GM18909 (cell line): ENCODE measurements around the gene DPH6.

Experiments
- ATAC-seq: cut with Tn5 transposase; IDR thresholded peaks from one replicate; pipeline ENCODE4 v1.9.1; 2021; ENCODE audit warnings: mild to moderate bottlenecking; ENCODE audit not compliant: unreplicated experiment, poor library complexity

Gene DPH6

GRCh38 chr15:35545316-35545823 is 595 bp downstream of the DPH6 start:
- ATAC-seq: peak; percentile 23

GRCh38 chr15:35540885-35541284 is 5.1 kb downstream of the DPH6 start:
- no peak for ATAC-seq

DNA sequence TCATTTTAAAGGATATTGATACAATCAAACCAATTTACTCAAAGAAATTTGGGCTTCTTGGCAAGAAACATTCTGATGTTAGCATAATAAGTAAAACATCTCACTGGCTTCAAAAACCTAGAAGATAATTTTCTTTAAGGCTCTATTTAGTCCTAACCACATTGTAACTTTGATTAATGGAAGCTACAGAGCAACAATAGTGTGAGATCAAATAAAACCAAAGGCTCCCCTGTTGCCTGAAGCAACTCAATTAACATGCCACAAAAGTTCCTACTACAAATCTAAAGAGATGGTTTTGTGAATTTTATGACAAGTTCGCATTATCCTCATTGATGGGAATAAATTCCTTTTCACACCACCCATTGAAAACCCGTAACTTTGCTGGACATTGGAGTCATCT is 5.9 kb downstream of the DPH6 start:
- no peak for ATAC-seq

- no peak for ATAC-seq
Observed at GRCh38 chr15:35535365-35535916, 10.5 kb downstream of the DPH6 start.

DNA sequence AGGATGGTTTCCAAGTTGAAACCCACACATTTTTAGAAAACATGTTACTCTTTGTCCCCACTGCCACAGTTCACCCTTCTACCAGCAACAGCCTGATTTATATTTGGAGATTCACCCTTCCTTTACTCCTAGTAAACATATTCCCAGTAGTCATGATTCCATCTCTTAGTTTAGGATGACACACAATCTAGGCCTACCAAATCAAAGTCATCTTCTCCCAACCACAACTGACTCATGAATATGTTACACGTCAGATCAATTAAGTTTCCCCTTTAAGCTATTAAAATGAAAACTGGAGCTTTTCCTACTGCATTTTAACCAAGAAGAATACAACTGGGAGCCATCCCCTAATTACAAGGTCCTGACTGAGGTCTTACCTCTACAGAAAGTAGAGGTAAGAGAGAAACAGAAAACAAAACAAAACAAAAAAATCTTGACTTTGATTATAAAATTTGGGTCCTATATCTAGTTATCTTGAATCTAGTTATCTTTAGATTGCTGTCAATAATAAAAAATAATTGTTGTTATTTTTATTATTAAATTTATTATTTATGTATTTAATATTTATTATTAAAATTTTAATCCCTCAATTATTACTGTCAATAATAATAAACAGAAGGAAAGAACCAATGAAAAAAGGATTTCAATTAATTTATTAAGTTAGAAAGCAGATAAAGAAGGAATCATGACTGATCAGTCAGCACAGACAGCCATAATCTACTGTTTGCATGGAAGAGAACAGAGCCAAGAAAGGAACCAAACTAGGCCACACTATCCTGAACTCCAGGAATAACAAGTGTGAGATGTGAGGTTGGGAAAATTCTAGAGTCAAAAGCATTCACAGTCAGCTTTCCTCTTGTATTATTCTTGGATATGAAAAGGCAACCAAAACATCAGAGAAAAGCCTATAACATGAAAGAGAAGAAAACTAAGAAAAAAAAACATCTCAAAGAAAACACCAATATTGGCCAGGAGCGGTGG is 12.5 kb downstream of the DPH6 start:
- ATAC-seq: no peak

DNA sequence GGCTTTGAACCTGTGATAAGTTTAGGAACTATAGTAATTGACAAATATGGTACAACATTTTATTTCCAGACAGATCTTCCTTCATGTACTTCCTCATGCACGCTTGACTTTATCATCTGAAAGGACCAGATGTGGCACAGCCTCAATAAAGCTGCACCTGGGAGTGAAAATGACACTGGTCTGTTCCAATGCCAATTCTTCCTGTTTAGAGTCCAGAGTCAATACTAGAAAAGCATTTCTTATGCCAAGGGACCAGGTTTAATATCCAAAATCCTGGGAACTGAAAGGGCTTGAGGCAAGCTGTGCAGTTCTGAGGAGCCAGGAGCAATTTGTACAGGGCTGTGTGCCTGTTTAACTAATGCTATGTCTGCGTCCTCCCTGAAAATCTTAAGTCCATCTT is 15.3 kb downstream of the DPH6 start:
- no peak for ATAC-seq

DNA sequence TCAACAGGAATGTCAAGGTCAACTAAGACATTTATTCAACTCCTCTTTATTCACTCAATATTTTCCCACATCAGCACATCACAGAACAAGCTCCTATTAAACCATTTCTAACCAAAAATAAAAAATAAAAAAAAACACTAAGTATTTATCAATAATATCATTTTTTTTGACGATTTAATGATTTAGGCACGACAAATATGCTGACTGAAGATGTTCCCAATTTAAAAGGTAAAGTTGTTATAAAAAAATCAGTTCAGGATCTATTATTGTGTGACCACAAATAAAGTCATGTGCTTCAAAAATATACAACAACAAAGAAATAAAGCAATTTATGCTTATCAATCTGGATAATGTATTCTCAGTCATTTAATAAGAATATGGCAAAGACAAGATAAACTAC is 16.2 kb downstream of the DPH6 start:
- no peak for ATAC-seq

DNA sequence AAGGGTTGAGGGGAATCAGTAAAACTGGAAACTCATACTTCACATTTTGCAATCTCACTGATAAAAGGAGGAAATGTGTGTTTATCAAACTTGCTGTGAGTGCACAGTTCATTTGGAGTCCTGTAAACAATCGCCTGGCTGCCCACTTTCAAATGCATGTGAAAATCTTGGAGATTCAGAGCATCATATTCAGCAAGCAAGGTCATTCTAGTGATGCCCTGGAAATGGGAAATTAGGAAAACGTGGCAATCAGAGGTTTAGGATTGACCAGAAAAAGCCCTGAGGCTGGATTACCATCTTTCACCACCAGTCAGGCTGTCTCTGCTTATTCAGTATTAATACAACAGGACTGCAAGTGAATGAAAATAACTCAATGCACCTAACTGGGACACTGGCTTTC is 23.9 kb downstream of the DPH6 start:
- ATAC-seq: no peak

- ATAC-seq: peak; percentile 64
Observed at GRCh38 chr15:35519541-35520149, 26.3 kb downstream of the DPH6 start.

GRCh38 chr15:35519052-35519451 is 26.9 kb downstream of the DPH6 start:
- no peak for ATAC-seq

DNA sequence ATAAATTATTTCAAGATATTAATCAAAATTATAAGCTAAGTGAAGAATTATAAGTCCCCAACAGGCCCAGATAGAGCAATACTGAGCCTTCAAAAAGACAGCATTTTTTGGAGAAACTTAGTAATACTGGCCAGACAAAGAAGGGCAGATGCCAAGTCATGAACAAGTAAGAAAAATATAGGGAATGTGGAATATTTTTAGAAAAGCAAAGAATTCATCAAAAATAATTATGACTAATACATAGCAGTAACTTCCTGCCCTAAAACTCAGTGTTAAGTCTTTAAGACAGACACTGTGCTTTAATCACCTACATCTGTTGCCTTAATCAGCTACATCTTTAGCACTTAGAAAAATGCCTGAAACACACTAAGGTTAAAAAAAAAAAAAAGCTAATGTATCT is 31.2 kb downstream of the DPH6 start:
- ATAC-seq: no peak

DNA sequence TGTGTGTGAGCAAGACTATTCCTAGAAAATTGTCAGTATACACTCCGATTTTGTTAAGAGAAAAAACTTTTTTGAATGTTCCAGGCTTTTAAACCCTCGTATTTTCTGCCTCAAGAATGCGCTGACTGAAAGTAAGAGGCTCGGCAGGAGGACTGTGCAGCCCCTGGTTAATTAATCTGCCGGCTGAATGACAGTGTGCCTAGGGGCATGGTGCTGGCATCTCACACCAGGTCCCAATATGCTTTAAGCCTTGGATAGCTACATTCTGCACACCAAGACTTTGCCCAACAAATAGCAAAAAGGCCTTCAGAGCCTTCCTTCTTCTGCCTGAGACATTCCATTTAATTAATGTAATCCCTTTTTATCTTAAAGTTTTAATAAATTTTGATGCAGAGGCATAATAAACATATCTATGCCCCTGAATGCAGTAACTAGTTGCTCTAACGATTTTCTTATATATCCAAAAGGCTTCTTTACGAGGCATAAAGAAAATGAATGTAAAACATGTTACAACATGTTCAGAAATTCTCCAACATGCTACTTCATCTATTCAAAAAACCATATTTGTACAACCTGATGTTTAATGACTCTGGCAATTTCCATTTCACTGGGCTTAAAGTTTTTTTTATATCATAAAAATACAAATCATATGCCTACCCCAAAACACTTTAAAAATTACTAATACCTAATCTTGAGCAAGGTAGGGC is 37.9 kb downstream of the DPH6 start:
- no peak for ATAC-seq

DNA sequence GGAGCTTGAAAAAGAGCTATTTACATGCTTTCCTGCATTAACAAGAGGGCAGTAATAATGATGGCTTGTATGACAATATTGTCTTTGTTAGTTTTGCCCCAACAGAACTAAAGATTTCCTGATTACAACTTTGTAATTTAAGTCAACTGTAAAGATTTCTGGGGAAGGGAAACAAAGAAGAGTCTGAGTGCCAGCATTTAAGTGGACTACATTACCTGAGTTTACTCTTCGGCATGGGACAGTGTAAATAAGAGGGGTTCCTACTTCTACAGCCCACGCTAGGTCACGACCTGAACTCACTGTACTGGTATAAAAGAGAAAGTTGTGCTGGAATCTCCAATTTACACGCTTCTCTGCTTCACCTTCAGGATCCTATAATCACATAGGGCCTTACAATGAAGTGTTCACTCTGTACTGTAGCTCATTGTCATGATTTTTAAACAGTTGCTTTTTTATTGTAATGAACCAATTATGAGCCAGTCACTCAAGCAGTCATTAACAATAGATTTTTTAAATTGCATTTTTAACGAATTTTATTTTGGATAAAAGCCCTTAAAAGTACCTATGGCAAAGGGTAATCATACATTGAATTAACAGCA is 39.6 kb downstream of the DPH6 start:
- ATAC-seq: no peak

- no peak for ATAC-seq
Observed at GRCh38 chr15:35505809-35506208, 40.2 kb downstream of the DPH6 start.

DNA sequence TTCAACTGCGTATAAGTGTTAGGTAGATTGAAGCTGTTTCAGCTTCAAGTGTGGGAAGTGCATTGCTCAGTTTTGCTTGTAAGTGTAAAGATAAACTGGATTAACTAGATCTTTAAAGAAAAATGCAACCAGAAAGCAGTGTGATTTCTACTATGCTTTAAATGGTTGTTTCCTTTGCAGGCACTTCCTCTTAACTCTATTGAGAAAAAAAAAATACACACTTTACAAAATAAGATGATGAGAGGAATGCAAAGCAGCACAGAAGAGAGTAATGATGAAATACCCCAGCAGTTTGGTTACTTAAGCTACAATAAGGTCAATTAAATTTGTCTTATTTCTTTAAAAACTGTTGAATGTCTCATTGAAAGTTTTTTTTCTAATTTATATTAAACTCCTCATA is 40.8 kb downstream of the DPH6 start:
- no peak for ATAC-seq

DNA sequence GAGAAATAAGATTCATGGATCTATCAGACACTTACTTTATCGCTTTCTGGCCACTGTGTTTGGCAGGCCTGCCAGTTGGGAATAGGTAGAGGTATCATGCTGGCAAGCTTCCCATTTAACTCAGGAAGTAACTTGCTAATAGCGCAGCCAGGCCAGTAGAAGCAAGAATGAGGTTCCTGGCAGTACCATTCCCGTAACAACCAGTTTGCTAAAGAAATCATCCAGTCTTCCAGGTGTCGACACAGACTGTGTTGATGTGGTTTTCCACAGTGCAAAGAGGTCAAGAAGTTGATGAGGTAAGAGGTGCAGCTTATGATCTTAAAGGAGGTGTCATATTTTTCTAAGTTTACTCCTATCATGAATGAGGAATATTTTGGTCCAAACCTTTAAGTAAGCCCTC is 46.2 kb downstream of the DPH6 start:
- ATAC-seq: no peak

GRCh38 chr15:35496585-35496984 is 49.4 kb downstream of the DPH6 start:
- peak; percentile 100 for ATAC-seq

GRCh38 chr15:35495080-35495479 is 50.9 kb downstream of the DPH6 start:
- no peak for ATAC-seq

DNA sequence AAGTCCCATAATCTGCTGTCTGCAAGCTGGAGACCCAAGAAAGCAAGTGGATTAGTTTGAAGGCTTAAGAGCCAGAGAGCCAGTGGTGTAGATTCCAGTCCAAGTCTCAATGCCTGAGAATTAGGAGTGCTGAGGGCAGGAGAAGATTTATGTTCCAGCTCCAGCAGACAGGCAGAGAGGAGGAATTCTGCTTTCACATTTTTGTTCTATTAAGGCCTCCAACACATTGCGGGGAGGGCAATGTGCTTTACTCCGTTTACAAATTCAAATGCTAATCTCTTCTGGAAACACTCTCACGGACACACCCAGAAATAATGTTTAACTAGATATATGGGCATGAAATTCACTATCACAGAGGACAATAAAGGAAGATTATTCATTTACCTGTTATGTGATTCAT is 54.0 kb downstream of the DPH6 start:
- no peak for ATAC-seq

- no peak for ATAC-seq
Observed at GRCh38 chr15:35491173-35491572, 54.8 kb downstream of the DPH6 start.
